ENCODE results near the gene RASA2.
A peak's percentile ranks its signal among the peaks of the same experiment; 100 is the strongest.

RASA2 gene

DNA sequence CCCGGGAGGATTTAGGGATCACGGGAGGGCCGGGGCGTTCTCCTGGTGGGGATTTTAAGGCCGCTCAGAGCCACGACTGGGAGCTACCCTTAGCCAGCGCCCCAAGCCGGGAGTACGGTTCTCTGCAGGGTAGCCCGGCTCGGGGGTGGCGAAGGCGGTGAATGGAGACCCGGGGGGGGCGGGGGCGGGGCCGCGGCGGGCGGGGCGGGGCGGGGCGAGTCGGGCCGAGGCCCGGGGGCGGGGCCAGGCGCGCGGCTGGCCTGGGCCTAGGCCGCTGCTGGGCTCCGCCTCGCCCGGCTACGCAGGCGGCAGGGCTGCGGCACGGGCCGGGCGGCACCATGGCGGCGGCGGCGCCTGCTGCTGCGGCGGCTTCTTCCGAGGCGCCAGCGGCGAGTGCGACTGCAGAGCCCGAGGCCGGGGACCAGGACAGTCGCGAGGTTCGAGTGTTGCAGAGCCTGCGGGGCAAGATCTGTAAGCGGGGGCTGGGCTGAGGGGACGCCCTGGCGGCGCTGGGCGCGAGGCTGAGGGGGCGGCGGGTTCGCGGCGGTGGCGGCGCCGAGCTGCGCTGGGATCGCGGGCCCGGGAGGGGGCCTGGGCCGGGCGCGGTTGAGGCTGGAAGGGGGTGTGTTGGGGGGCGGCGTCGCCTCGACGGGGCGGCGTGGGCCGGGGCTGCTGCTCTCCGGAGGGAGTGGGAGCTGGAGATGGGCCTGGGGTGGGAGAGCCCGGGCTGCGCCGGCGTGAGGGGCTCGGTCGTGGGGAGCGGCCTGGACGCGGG, at the start of gene RASA2:
Gene RASA2 (plus strand): TSS at position 282 of the 775 bp plus-strand sequence. CDS start 57 bp downstream, at position 339.
- DNase-seq (ENCODE audit: low read depth), result no peak

GRCh38 chr3:141439589-141439988, 47.2 kb upstream of the RASA2 start:
- DNase-seq (ENCODE audit: low read depth), result no peak

GRCh38 chr3:141440942-141441341, 45.9 kb upstream of the RASA2 start:
- DNase-seq (ENCODE audit: low read depth), result no peak

DNA sequence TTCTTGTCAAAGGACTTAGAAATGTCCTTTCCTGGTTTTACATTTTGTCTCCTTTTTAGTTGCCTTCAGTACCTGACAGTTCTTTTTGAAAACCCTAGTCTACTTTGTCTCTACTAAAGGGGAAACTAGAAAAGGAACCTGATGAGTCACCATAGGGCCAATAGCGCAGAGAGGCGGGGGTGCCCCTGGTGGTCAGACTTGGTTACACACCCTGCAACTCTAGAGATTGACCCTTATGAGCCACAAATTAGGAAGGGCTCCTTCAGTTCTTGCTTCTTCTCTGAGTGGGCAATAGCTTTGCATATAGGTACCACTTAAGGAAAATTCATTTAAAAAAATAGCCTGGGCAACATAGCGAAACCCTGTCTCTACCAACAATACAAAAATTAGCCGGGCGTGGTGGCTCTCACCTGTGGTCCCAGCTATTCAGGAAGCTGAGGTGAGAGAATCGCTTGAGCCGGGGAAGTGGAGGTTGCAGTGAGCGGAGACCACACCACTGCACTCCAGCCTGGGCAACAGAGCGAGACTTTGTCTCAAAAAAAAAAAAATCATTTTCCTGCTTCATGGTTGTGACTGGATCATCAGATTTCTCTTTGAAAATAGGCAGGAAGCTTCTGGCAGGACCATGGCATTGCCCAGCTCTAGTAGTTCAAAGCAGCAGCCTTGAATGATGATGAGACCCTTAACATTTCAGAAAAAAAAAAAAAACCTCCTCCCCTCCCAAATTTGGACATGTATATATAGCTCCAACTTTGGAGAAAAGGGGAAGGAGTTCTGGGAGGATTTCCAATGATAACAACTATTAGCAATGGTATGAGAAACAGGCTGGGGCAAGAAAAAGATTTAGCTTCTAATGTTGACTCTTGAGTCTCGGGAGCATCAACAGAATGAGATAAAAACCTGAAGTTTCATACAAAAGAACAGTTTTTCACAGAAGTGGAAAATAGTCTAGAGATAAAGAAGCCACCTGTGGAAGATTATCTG, 45.2 kb upstream of the RASA2 start:
- no peak for DNase-seq (ENCODE audit: low read depth)

DNA sequence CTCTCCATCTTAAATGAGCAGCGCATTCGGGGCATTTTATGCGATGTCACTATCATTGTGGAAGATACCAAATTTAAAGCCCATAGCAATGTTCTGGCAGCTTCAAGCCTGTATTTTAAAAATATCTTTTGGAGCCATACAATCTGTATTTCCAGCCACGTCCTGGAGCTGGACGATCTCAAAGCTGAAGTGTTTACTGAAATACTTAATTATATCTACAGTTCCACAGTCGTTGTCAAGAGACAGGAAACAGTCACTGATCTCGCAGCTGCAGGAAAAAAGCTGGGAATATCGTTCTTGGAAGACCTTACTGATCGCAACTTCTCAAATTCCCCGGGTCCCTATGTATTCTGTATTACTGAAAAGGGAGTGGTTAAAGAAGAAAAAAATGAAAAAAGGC, 44.4 kb upstream of the RASA2 start:
- no peak for DNase-seq (ENCODE audit: low read depth)

DNA sequence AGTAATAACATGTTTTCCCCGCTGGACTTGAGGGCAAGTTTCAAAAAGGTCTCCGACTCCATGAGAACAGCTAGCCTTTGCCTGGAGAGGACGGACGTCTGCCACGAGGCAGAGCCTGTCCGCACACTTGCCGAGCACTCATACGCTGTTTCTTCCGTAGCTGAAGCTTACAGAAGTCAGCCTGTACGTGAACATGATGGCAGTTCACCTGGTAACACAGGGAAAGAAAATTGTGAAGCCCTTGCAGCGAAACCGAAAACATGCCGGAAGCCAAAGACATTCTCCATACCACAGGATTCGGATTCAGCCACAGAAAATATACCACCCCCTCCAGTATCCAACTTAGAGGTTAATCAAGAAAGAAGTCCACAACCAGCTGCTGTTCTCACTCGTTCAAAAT, 43.9 kb upstream of the RASA2 start:
- no peak for DNase-seq (ENCODE audit: low read depth)

DNA sequence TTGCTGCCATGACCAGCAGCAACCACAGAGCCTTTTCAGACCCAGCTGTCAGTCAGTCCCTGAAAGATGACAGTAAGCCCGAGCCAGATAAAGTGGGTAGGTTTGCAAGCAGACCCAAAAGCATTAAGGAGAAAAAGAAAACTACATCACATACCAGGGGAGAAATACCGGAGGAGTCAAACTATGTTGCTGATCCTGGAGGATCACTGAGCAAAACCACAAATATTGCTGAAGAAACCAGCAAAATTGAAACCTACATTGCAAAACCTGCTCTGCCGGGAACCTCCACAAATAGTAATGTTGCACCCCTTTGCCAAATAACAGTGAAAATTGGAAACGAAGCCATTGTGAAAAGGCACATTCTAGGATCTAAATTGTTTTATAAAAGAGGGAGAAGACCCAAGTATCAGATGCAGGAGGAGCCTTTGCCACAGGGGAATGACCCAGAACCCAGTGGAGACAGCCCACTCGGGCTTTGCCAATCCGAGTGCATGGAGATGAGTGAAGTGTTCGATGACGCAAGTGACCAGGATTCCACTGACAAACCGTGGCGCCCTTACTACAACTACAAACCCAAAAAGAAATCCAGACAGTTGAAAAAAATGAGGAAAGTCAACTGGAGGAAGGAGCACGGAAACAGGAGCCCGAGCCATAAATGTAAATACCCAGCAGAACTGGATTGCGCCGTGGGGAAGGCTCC, 42.1 kb upstream of the RASA2 start:
- DNase-seq (ENCODE audit: low read depth), result no peak

DNA sequence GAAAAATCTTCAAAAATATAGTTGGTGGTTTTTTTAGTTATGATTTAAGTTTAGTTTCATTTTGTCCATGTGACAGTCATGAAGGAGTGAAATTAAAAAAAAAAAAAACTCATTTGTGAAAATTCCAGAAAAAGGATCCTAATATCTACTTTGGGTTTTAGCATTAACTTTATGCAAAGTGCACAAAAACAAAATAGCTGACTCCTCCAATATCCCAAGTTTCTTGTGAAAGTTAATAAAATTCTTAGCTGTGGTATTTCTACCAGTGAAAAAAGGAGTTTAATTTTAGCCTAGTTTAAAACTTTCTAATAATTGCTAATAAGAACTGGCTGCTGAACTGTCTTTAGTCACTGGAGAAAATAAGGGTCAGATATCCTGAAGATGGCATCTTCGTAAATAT, 40.8 kb upstream of the RASA2 start:
- DNase-seq (ENCODE audit: low read depth), result no peak

GRCh38 chr3:141446737-141447136, 40.1 kb upstream of the RASA2 start:
- no peak for DNase-seq (ENCODE audit: low read depth)

GRCh38 chr3:141447383-141447782, 39.4 kb upstream of the RASA2 start:
- no peak for DNase-seq (ENCODE audit: low read depth)

DNA sequence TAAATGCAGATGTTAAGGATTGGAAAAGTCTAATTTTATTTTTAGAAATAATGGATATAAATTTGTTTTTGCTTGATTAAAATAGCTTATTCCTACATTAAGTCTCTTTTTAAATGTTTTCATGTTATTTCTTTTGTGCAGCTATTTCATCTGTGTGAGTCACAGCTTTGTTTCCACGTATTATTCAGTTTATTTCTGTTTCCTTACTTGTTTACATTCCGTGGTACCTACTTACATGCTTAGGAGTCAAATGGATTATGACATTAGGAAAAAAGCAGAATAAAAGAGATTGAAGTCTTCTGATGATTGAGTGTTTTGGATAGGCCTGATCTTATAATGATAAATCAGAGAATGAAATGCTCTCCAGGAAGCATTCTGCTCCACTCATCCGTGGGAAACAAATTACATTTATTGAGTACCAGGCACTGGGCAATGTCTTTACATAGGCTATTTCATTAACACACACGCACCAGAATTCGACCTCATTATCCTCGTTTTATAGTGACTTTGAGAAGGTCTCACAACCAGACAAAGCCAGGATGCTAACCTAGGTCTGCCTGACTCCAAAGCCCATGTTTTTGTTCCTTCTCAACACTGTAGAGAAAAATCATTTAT, 38.1 kb upstream of the RASA2 start:
- no peak for DNase-seq (ENCODE audit: low read depth)

- no peak for DNase-seq (ENCODE audit: low read depth)
Measured at GRCh38 chr3:141449424-141449823, 37.4 kb upstream of the RASA2 start.

DNA sequence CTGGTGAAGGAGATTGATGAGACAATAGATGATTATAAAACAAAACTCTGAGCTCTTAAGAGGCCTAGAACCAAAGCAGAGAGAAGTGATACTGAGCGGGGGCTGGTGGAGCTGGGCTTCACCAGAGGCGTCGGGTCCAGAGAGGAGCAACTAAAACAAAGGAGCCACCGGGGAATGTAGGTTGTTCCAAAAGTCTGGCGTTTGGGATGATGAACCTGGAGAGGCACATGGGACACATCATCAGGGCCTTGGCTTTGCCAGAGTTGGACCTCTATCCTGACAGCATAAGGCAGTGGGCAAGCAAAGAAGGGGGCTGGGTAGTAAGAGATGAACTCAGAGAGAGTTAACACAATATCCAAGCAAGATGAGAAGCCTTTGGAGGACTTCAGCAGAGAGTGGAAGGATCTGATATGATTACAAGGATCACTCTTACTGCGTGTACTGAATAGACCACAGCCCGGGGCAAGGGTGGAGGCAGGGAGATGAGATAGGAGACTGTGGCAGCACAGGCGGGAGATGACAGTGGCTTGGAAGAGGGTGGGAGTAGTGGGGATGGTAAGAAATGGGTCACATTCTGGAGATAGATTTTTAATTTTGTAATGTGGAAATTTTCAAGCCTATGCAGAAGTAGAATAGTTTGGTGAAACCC, 36.0 kb upstream of the RASA2 start:
- DNase-seq (ENCODE audit: low read depth), result no peak

DNA sequence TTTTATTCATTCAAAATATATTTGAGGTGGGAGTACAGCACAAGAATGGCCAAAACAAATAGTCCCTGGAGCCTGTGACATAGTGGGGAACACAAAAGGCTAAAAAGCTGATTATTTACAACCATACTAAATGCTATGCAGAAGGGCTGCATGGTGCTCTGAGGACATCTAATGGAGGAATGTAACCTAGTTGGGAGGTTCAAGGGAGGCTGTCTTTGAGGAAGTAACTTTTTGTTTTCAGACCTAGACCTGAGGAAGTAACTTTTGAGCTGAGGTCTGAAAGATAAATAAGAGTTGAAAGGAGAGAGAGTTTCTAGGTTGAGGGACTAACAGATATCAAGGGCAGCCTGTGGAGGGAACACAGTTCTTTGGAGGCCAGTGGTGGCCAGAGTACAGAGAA, 34.8 kb upstream of the RASA2 start:
- no peak for DNase-seq (ENCODE audit: low read depth)

GRCh38 chr3:141452773-141453172, 34.1 kb upstream of the RASA2 start:
- no peak for DNase-seq (ENCODE audit: low read depth)

DNA sequence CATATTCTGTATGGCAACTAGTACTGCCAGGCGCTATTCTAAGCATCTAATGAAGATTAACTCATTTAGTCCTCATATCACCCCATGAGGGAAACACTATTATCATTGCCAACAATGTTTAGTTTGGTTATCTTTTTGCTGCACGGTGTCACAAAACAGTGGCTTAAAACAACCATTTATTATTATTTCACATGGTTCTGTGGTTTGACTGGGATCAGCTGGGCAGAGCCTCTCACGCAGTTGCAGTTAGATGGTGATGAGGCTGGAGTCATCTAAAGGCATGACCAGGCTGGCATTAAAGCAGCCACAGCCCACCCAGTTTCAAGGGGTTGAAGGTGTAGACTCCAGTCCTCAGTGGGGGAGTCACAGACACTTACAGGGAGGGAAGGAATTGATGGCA, 32.8 kb upstream of the RASA2 start:
- DNase-seq (ENCODE audit: low read depth), result no peak

- peak; percentile 68 for DNase-seq (ENCODE audit: low read depth)
Measured at GRCh38 chr3:141454906-141455602, 31.8 kb upstream of the RASA2 start.

- no peak for DNase-seq (ENCODE audit: low read depth)
Measured at GRCh38 chr3:141455603-141456300, 31.1 kb upstream of the RASA2 start.

DNA sequence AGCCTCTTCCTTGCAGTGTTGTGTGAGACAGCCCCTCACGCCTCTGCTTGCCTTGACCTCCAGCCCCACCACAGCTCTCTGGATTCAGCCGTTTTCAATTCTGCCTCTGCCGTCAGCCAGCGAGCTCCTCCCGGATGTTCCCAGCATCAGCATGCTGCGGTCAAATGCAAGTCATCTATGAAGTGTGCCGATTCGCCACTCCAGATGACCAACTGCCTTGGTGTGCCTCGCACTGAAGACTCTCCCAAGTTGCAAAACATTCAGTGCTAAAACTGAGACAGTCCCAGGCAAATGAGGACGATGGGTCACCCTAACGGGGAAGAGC, 30.6 kb upstream of the RASA2 start:
- no peak for DNase-seq (ENCODE audit: low read depth)

DNA sequence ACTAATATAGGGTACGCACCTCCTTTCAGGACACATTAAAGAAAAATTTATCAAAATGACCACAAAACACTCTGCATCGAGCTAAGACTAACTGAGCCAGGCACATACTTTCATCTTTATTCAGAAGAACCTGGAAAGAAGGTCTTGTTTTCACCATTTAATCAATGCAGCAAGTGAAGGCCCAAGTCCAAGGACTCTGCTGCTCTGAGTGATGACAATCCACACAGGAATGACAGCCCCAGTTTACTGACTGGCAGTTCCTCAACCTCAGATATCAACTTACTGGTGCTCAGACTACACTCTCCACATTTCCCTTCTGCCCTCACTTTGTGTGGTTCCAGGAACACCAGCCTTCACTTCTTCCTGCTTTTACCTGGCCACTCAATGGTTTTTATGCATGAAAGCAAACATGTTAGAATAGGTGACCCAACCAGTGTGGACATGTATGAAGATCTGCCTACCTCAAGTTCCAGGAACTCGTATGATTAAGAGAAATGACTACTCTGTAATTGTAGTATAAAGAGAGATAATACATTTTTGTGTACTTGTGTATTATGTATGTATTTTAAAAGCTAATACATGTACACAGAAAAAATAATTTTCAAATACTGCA, 29.1 kb upstream of the RASA2 start:
- DNase-seq (ENCODE audit: low read depth), result no peak

Data from HS-5 (cell line).